Adipose tissue (tissue), 3 donors: ENCODE measurements around the gene CDK9. TPM values are rescaled to one million over a fixed set of nuclear protein-coding genes. Genes with fewer than 3 reads are reported as not detected.

Experiments
- H3K27ac ChIP-seq: one replicate; pipeline ENCODE4 v1.5.1; 2013; ENCODE audit warnings: low read depth, low read length
- WGBS, 3 donors: extraction: QIAGEN DNeasy Blood & Tissue Kit; methylation state at CpG; one replicate each; pipeline ENCODE4 v1.1.7; 2013; 5-methylcytosine and 5-hydroxymethylcytosine counted together
- polyA plus RNA-seq, 3 donors: library from polyadenylated mRNA; stranded (reverse); fragments of 200-250 nt; gene quantifications; one replicate each; pipeline ENCODE4 v1.2.3, GENCODE V29; 2013
- donor health status: healthy with polysubstance abuse.
- donor health status: Bipolar disorder and iron deficiency.
- donor health status: healthy.

Gene CDK9
- polyA plus RNA-seq, result 10 to 100 TPM; 34.3 to 68.4 (median 52.1) TPM

DNA sequence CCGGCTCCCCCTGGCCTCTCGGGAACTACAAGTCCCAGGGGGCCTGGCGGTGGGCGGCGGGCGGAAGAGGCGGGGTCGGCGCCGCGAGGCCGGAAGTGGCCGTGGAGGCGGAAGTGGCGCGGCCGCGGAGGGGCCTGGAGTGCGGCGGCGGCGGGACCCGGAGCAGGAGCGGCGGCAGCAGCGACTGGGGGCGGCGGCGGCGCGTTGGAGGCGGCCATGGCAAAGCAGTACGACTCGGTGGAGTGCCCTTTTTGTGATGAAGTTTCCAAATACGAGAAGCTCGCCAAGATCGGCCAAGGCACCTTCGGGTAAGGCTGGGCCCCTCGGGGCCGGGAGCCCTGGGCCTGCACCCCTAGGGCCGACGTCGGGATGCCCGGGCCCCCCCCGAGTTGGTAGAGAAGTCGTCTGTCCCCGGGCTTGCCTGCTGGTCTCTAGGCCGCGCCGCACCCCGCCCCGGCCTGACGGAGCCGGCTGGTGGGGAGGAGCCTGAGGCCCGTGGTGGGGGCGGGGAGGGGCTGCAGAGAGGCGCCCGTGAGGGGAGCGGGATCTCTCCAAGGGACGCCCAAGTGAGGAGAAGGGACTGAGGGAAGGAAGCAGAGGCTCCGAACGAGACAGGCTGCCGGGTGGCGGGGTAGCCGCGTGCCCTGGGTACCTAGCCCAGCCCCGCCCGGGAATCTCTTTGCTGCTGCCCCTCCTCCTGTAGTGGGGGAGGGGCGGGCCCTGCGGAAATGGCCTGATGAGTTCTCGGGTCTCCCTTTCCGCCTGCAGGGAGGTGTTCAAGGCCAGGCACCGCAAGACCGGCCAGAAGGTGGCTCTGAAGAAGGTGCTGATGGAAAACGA lies at the start of gene CDK9:
Gene CDK9 (plus strand): TSS at position 102 of the 840 bp plus-strand sequence. CDS start 115 bp downstream, at position 217.
- WGBS, 3 donors, result 0 to 1% (median 0%) methylated on average over 69 to 75 of the region's 75 CpGs
- H3K27ac ChIP-seq, result peak within 1 kb of the TSS; percentile 90

DNA sequence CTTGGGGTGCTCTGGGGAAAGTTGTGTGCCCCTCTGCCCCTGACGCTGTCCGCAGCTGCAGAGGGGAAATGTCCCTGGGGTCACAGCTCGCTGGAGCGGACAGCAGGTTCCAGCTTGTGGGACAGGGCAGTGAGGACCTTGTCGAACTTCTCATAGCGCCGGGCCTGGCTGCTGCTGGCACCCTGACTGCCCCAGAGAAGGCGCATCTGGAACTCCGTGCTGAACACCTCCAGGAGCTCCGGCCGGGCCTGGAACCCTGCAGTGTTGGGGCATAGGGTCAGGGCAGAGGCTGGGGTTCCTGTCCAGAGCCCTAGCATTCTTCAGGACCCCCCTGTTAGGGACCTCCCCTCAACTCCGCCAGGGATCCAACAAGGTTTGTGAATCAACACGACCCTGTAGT lies 47.2 kb upstream of the CDK9 start:
- H3K27ac ChIP-seq, result no peak overlapping the region
- 84 to 94% (median 89%) methylated on average over 13 of the region's 13 CpGs for WGBS, 3 donors

- 80 to 82% (median 81%) methylated on average over 19 of the region's 19 CpGs for WGBS, 3 donors
- no peak overlapping the region for H3K27ac ChIP-seq
Observed at GRCh38 chr9:127739614-127740330, 46.1 kb upstream of the CDK9 start.

DNA sequence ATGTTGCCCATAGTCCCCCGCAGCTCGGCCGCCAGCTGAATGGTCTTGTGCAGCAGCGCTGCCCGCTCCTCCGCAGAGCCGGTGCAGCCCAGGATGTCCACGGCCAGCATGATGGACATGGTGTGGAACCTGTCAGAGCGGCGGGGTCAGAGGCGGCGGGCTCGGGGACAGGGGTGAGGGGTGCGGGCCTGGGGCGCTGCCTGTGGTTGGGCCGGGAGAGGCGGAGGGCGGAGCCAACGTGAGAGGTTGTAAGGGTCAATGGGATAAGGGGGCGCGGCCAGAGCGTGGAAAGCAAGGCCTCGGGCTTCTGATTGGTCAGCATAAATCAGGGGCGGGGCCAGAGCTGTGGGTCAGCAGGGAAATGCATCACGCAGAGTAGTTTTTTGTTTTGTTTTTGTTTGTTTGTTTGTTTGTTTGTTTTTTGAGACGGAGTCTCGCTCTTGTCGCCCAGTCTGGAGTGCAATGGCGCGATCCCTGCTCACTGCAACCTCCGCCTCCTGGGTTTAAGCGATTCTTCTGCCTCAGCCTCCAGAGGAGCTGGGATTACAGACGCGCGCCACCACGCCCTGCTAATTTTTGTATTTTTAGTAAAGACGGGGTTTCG lies 43.9 kb upstream of the CDK9 start:
- H3K27ac ChIP-seq, result no peak overlapping the region
- WGBS, 3 donors, result 19 to 79% (median 70%) methylated on average over 38 of the region's 38 CpGs

- H3K27ac ChIP-seq, result no peak overlapping the region
- WGBS, 3 donors, result 23 to 70% (median 69%) methylated on average over 33 of the region's 33 CpGs
Observed at GRCh38 chr9:127742435-127743088, 43.3 kb upstream of the CDK9 start.

- WGBS, 3 donors, result 91 to 92% (median 91%) methylated on average over 17 to 19 of the region's 19 CpGs
- no peak overlapping the region for H3K27ac ChIP-seq
Observed at GRCh38 chr9:127744398-127745110, 41.3 kb upstream of the CDK9 start.

DNA sequence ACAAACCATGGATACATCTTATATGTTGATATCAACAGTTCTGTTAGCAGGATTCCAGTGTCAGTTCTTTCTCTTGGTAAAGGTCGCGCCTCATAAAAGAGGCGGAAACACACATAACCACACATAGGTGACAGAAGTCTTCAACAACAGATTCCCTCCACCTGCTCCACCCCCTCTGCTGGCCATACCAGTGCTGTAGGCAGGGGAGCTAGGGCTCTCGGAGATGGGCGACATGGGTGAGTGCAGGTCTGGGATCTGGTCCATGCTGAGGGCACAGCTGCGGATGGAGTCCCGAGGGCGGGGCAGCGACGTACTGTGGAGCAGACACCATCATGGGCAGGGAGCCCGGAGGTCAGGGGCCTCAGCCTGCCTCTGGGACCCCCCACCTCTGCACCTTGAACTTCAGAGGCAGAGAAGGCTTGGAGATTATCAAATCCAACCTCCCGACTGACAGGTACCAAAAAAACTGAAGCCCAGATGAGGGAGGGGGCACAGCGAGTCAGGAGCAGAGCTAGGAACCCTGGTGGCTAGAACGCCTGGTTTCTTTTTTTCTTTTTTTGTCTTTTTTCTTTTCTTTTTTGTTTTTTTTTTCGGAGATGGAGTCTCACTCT lies 38.8 kb upstream of the CDK9 start:
- 56 to 87% (median 80%) methylated on average over 15 of the region's 15 CpGs for WGBS, 3 donors
- no peak overlapping the region for H3K27ac ChIP-seq

- no peak overlapping the region for H3K27ac ChIP-seq
- 87 to 88% (median 88%) methylated on average over 26 of the region's 26 CpGs for WGBS, 3 donors
Observed at GRCh38 chr9:127749090-127749787, 36.6 kb upstream of the CDK9 start.

DNA sequence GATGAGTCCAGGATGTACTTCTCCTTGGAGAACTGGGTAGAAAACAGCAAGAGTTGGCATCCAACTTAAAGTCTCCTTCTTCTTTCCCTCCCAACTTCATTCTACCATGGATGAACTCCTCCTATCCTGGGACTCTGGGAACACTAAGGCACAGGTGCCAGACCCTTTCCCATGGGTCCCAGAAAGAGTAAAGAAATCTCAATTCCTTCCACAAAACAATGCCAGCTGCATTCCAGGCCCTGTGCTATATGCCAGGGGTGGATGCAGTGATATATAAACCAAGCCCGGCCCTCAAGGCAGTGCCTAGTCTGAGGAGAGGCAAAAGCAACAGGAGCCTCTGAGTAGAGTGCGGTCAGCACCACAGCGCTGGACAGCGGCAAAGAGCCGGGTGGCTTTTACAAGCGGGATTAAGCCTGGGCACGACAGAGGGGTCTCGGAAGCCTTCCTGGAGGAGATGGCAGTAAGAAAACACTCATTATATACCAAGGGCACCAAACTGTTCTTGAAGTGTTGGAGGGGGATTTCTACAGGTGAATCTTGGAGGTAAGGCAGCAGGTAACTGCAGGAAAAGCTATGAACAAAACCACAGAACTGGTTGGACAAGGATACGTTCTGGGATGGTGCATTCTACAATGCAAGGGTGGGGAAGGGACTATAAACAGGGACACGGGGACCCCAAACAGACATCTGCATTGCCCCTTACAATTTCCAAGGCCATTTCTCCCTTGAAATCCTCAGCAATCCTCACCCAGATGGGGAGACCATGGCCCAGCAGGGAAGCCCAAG lies 34.4 kb upstream of the CDK9 start:
- 36 to 59% (median 55%) methylated on average over 10 of the region's 10 CpGs for WGBS, 3 donors
- H3K27ac ChIP-seq, result no peak overlapping the region

GRCh38 chr9:127753148-127753547 lies 32.7 kb upstream of the CDK9 start:
- H3K27ac ChIP-seq, result no peak overlapping the region
- WGBS, 3 donors, result 72 to 84% (median 83%) methylated on average over 8 of the region's 8 CpGs

DNA sequence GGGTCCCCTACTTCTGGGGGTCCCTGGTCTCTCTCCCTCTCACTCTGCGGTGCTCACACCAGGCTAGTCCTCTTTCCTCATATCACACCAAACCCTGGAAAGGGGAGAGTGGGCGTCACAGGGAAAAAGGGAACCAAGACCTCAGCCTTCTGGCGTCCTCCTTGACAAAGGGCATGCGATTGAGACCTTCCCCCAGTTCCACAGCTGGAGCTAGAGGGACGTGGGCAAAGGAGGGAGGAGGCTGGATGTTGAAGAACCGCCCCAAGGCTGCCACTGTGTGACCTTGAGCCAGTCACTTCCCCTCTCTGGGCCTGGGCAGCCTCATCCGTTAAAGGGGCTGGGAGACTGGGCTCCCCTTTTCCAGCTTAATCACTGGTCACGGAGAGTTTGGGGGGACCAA lies 32.2 kb upstream of the CDK9 start:
- WGBS, 3 donors, result 55 to 82% (median 69%) methylated on average over 8 of the region's 8 CpGs
- no peak overlapping the region for H3K27ac ChIP-seq

DNA sequence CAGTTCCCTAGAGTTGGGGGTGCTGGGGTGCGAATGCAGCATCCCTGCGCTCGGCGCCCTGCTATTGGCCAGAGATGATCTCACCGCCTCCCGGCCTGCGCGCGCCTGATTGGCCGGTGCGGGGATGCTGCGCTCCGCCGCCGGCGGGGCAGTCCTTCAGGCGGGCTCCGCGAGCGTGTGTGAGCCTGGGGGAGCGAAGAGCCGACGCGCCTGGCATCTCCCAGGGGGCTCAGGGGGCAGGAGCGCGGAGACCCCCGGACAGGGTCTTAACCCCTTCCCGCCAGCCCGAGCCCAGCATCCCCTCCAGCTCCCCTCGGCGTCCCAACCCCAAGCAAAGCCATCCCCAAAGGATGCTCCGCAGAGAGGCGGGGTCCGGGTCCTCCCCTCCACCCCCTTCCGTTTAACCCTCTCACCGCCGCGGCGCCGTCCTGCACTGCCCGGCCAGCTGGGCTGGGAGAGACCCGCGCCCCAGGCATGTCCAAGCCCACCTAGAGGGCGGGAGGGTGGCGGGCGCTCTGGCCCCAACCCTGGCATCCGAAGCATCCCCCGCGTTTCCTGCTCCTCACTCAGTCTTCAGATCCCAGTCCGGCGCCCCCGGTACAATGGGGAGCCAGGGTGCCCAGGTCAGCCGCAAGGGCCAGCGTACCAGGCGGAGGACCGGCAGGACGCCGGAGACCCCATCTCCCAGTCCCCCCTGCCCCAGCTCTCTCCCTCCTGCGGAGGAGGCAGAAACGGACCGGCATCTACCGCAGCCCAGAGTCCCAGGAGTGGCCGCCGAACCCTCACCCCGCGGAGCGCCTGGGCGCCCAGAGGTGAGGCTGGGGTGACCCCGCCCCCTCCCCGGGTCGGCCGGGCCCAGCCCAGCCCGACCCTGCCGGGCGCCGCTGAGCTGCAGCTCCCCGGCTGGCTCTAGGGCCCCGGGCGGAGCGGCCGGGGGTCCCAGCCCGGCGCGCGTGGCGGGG lies 31.5 kb upstream of the CDK9 start:
- 17 to 63% (median 53%) methylated on average over 58 to 86 of the region's 86 CpGs for WGBS, 3 donors
- no peak overlapping the region for H3K27ac ChIP-seq

DNA sequence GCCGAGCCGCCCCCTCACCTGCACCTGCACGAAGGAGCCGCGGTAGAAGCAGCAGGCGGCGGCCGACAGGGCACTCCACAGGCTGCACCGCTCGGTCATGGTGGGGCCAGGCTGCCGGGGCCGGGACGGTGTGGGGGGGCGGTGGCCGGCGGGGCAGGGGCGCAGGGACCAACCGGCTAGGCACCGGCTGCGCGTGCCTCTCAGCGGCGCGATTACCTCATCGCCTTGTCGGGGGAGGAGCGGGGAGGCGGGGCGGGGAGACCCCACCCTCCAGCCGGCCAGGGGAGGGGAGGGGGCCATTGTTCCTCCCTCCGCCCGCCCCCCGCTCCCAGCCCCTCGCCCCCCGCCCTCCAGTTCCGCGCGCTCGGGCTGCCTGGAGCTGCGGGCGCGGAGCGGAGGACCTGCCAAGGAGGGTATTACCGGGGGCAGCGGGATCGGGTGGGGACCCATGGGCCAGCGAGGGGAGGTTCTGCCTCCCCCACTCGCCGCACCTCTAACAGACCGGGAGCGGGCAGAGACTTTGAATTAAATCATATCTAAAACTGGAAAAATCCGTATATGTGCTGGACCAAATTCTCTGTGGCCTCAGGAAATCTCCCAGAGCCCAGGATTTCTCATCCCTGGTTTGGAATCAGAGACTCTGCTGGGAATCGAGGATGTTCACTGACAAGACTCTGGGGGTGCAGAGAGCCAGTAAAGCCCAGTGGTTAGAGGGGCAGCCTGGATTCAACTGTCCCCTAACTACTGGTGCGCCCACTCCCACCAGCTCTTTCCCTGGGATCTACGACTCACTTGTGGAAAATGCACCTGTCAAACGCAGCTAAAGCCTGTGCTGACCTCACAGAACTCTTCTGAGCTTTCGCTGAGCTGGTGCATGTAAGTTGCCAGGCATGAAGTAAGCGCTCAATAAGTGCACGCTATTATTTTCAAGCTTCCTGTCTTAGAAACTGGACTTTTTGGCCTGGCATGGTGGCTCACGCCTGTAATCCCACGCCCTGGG lies 30.5 kb upstream of the CDK9 start:
- no peak overlapping the region for H3K27ac ChIP-seq
- WGBS, 3 donors, result 24 to 54% (median 51%) methylated on average over 35 to 61 of the region's 61 CpGs

DNA sequence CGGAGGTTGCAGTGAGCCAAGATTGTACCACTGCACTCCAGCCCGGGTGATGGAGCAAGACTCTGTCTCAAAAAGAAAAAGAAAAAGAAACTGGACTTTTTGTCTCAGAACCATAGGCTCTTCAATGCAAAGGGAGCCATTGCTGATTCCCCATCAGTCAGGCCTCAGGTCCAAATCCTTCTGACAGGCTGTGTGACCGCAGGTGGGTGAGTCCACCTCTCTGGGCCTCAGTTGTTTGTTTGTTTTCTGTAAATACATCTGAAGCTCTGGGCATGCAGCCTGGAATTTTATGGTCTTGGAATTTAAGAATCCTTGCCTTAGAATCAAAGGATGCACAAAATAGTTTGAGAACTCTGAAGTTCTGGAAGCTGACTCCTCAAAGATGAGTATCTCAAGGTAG lies 29.6 kb upstream of the CDK9 start:
- WGBS, 3 donors, result 90 to 97% (median 93%) methylated on average over 3 of the region's 3 CpGs
- no peak overlapping the region for H3K27ac ChIP-seq
